Measurements from ENCODE around the gene FSD1.

DNA sequence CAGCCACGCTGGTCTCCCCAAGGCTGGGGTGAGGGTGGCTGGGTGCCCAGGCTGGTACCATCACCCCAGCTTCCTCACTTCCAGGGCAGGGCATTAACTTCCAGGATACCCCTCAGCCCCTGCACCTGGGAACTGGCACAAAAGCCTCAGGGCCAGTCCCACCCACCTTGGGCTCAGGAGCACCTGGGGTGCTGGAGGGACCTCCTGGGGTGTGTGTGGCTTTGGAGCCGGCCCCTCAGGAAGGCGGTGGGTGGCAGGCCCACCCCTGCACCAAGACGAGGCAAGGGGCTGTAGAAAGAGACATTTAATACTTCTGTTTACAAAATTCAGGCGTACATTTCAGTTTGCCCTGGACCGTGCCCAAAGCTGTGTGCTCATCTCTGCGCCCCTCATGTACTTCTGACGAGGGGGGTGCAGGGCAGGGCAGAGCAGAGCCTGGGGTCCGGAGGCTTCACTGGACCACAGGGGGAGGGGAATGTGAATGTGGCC, 55.7 kb downstream of the FSD1 start:
- TF ChIP-seq POLR2AphosphoS5 (IDR thresholded peaks at IDR 0.05) (no peak), POLR2A (IDR thresholded peaks at IDR 0.05) (no peak)
- TF ChIP-seq, protein P1, sequence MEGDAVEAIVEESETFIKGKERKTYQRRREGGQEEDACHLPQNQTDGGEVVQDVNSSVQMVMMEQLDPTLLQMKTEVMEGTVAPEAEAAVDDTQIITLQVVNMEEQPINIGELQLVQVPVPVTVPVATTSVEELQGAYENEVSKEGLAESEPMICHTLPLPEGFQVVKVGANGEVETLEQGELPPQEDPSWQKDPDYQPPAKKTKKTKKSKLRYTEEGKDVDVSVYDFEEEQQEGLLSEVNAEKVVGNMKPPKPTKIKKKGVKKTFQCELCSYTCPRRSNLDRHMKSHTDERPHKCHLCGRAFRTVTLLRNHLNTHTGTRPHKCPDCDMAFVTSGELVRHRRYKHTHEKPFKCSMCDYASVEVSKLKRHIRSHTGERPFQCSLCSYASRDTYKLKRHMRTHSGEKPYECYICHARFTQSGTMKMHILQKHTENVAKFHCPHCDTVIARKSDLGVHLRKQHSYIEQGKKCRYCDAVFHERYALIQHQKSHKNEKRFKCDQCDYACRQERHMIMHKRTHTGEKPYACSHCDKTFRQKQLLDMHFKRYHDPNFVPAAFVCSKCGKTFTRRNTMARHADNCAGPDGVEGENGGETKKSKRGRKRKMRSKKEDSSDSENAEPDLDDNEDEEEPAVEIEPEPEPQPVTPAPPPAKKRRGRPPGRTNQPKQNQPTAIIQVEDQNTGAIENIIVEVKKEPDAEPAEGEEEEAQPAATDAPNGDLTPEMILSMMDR (IDR thresholded peaks at IDR 0.05 in 8 of 11, conservative IDR thresholded peaks at IDR 0.05 in 3 of 11) = no peak

Data from spleen (tissue), 7 donors.